Measurements from ENCODE around the gene PANK1. TPM values are rescaled to one million over a fixed set of nuclear protein-coding genes. Genes with fewer than 3 reads are reported as not detected.

Gene PANK1
- total RNA-seq, 1 donor from 2014 or later: 16.7 TPM

DNA sequence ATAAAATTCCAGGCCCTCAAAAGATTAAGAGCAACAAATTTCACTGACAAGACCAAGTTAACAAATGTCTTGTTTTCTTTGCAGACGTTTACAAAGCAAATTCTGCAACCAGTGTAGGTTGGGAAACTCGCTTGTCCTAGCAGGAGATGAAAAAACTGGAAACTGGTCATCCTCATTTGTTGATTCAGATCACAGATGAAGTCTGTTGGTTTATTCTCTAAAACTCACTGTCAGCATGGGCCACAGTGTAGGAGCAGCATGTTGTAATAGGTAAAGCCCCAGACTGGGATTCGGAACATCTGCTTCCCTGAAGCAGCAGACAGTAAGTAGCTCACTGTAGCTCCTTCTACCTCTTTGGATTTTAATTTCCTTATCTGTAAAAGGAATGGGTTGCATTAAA lies 31.5 kb downstream of the PANK1 start:
- Mint-ChIP-seq H3K36me3 (ENCODE audit: unreplicated experiment) (peaks cover 5% of the 10 kb centered on the region), H3K9me3 (ENCODE audit: unreplicated experiment) (no peaks in the 10 kb centered on the region), H3K27ac (ENCODE audit: unreplicated experiment) (no peak overlapping the region), H3K27me3 (ENCODE audit: unreplicated experiment) (peaks cover 2% of the 10 kb centered on the region), H3K4me1 (ENCODE audit: low read depth, unreplicated experiment) (no peaks in the 10 kb centered on the region), H3K4me3 (ENCODE audit: unreplicated experiment) (no peak overlapping the region)
- TF ChIP-seq, protein P1, sequence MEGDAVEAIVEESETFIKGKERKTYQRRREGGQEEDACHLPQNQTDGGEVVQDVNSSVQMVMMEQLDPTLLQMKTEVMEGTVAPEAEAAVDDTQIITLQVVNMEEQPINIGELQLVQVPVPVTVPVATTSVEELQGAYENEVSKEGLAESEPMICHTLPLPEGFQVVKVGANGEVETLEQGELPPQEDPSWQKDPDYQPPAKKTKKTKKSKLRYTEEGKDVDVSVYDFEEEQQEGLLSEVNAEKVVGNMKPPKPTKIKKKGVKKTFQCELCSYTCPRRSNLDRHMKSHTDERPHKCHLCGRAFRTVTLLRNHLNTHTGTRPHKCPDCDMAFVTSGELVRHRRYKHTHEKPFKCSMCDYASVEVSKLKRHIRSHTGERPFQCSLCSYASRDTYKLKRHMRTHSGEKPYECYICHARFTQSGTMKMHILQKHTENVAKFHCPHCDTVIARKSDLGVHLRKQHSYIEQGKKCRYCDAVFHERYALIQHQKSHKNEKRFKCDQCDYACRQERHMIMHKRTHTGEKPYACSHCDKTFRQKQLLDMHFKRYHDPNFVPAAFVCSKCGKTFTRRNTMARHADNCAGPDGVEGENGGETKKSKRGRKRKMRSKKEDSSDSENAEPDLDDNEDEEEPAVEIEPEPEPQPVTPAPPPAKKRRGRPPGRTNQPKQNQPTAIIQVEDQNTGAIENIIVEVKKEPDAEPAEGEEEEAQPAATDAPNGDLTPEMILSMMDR (IDR thresholded peaks at IDR 0.05; ENCODE audit: partially characterized antibody, unreplicated experiment): no peak
- DNase-seq: no peak

- Mint-ChIP-seq H3K4me1 (ENCODE audit: low read depth, unreplicated experiment) (no peaks in the 10 kb centered on the region), H3K27ac (ENCODE audit: unreplicated experiment) (no peak overlapping the region), H3K4me3 (ENCODE audit: unreplicated experiment) (no peak overlapping the region), H3K36me3 (ENCODE audit: unreplicated experiment) (no peaks in the 10 kb centered on the region), H3K9me3 (ENCODE audit: unreplicated experiment) (no peaks in the 10 kb centered on the region), H3K27me3 (ENCODE audit: unreplicated experiment) (peaks cover 2% of the 10 kb centered on the region)
- DNase-seq: no peak
- TF ChIP-seq, protein P1 (IDR thresholded peaks at IDR 0.05; ENCODE audit: partially characterized antibody, unreplicated experiment): no peak
Measured at GRCh38 chr10:89611282-89611681, 33.8 kb downstream of the PANK1 start.

- DNase-seq: no peak
- Mint-ChIP-seq H3K9me3 (ENCODE audit: unreplicated experiment) (no peaks in the 10 kb centered on the region), H3K4me3 (ENCODE audit: unreplicated experiment) (no peak overlapping the region), H3K27me3 (ENCODE audit: unreplicated experiment) (peaks cover 2% of the 10 kb centered on the region), H3K4me1 (ENCODE audit: low read depth, unreplicated experiment) (no peaks in the 10 kb centered on the region), H3K27ac (ENCODE audit: unreplicated experiment) (no peak overlapping the region), H3K36me3 (ENCODE audit: unreplicated experiment) (no peaks in the 10 kb centered on the region)
- TF ChIP-seq, protein P1 (IDR thresholded peaks at IDR 0.05; ENCODE audit: partially characterized antibody, unreplicated experiment): no peak
Measured at GRCh38 chr10:89609833-89610346, 35.2 kb downstream of the PANK1 start.

DNA sequence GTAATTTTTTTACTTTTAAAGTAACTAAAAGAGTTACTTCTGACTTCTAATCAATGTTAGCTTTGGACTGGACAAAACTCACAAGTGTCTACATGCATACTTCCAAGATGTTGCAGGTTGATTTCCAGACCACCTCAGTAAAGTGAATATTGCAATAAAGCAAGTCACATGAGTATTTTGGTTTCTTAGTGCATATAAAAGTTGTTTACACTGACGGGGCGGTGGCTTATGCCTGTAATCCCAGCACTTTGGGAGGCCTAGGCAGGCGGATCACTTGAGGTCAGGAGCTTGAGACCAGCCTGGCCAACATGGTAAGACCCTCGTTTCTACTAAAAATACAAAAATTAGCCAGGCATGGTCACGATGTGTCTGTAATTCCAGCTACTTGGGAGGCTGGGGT lies 40.8 kb downstream of the PANK1 start:
- TF ChIP-seq, protein P1 (IDR thresholded peaks at IDR 0.05; ENCODE audit: partially characterized antibody, unreplicated experiment): no peak
- Mint-ChIP-seq H3K27ac (ENCODE audit: unreplicated experiment) (no peak overlapping the region), H3K36me3 (ENCODE audit: unreplicated experiment) (no peaks in the 10 kb centered on the region), H3K4me1 (ENCODE audit: low read depth, unreplicated experiment) (no peaks in the 10 kb centered on the region), H3K9me3 (ENCODE audit: unreplicated experiment) (no peaks in the 10 kb centered on the region), H3K27me3 (ENCODE audit: unreplicated experiment) (peaks cover 2% of the 10 kb centered on the region), H3K4me3 (ENCODE audit: unreplicated experiment) (no peak overlapping the region)
- no peak for DNase-seq

DNA sequence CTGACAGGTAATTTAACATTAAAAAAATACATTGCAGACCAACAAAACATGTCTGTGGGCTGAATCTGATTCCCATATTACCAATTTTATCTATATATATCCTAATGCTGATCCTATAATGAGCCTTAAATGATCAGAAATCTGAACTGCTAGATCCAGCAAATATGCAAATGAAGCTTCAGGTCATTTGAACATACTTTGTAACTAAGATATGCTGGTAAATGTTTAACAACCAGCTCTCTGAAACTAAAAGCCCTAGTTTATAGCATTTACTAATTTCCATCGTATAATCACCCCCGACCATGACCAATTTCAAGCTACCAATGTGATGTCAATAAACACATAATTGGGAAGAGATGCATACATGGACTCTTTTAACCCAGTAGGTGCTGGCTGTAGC lies 42.1 kb downstream of the PANK1 start:
- H3K9me3 Mint-ChIP-seq (ENCODE audit: unreplicated experiment): no peaks in the 10 kb centered on the region
- no peak for DNase-seq
- H3K4me1 Mint-ChIP-seq (ENCODE audit: low read depth, unreplicated experiment): no peaks in the 10 kb centered on the region

More for the DNA sequence above, 42.1 kb downstream of the PANK1 start:
- H3K4me3 Mint-ChIP-seq (ENCODE audit: unreplicated experiment): no peak overlapping the region
- H3K36me3 Mint-ChIP-seq (ENCODE audit: unreplicated experiment): no peaks in the 10 kb centered on the region
- no peak overlapping the region for H3K27ac Mint-ChIP-seq (ENCODE audit: unreplicated experiment)
- H3K27me3 Mint-ChIP-seq (ENCODE audit: unreplicated experiment): no peaks in the 10 kb centered on the region
- TF ChIP-seq, protein P1 (IDR thresholded peaks at IDR 0.05; ENCODE audit: partially characterized antibody, unreplicated experiment): no peak

Measured in glutamatergic neuron (in vitro differentiated cells).